GM21723 (cell line): ENCODE measurements around the gene SEMA3B.
A peak's percentile ranks its signal among the peaks of the same experiment; 100 is the strongest.
"Not testable (repeated sequence)": the region's sequence is repeated elsewhere in the genome, so short reads cannot be mapped to it uniquely, and the experiment has no call there.

Experiments
- ATAC-seq: cut with Tn5 transposase; IDR thresholded peaks from one replicate; pipeline ENCODE4 v1.9.1; 2021; ENCODE audit warnings: mild to moderate bottlenecking, moderate library complexity; ENCODE audit not compliant: unreplicated experiment

Gene SEMA3B

DNA sequence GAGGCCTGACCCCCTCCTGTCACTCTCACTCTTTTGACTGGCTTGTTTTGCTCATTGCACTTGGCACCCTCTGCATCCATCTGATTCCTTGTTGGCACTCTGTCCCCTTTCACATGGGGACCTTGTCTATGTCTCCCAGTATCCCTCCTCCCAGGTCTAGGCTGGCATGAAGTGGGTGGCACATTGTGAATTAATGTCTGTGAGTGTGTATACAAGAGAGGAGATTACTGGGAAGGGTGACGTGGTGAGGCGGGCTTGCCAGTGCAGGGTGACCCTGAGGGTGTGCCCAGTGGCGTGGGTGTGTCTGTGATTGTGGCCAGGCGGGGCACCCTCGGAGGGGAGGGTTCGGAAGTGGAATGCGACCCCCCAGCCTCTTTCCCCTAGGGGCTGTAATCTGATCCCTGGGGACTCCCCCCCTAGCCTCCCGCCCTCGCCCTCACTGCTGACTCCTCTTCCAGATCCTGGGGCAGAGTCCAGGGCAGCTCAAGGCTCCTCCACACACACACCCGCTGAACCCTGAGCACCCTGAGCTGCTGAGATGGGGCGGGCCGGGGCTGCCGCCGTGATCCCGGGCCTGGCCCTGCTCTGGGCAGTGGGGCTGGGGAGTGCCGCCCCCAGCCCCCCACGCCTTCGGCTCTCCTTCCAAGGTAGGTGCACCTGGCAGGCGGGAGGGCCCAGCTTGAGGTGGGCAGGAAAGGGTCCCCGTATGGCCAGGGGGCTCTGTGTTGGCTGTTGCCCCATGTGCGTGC lies at the start of gene SEMA3B:
Gene SEMA3B, plus strand, starts transcription at position 445 of the 749 bp plus-strand sequence. Its CDS starts 94 bp downstream, at position 539.
- ATAC-seq, result no peak

GRCh38 chr3:50219285-50219684 lies 49.7 kb upstream of the SEMA3B start:
- ATAC-seq, result no peak

GRCh38 chr3:50220109-50220508 lies 48.8 kb upstream of the SEMA3B start:
- no peak for ATAC-seq

DNA sequence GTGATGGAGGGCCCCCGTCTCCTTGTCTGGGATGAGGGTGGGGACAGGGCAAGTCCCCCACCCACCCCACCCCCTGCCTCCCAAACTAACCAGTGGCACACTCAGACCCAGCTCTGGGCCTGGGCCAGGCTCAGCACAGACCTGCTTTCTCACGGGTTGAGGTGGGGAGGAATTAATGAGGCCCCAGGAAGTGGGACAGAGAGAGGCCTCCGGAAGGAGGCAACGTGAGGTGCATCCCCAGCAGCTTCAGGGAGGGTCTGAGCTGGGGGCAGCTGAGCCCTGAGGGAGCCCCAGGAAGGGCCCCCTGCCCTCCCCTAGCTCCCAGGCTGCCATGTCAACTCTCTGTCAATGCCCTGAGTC lies 47.9 kb upstream of the SEMA3B start:
- no peak for ATAC-seq

GRCh38 chr3:50221411-50222168 lies 47.4 kb upstream of the SEMA3B start:
- no peak for ATAC-seq

DNA sequence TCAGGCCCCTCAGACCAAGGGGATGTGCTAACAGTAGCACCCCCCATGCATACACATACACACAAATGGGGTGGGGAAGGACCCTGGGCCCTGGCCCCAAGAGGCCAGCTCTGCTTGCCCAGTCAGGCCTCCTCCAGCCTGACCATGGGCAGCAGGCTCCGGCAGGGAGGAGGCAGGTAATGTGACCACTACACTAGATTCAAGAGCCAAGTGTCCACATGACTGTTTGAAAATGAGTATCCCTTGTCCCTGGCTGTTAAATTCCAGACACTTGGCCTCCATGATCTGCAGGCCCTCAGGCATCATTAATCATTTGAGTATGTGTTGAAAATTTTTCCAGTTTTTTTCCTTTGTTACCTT lies 46.8 kb upstream of the SEMA3B start:
- ATAC-seq, result no peak

GRCh38 chr3:50224639-50225038 lies 44.3 kb upstream of the SEMA3B start:
- ATAC-seq, result no peak

GRCh38 chr3:50226888-50227389 lies 42.0 kb upstream of the SEMA3B start:
- ATAC-seq, result peak; percentile 10

DNA sequence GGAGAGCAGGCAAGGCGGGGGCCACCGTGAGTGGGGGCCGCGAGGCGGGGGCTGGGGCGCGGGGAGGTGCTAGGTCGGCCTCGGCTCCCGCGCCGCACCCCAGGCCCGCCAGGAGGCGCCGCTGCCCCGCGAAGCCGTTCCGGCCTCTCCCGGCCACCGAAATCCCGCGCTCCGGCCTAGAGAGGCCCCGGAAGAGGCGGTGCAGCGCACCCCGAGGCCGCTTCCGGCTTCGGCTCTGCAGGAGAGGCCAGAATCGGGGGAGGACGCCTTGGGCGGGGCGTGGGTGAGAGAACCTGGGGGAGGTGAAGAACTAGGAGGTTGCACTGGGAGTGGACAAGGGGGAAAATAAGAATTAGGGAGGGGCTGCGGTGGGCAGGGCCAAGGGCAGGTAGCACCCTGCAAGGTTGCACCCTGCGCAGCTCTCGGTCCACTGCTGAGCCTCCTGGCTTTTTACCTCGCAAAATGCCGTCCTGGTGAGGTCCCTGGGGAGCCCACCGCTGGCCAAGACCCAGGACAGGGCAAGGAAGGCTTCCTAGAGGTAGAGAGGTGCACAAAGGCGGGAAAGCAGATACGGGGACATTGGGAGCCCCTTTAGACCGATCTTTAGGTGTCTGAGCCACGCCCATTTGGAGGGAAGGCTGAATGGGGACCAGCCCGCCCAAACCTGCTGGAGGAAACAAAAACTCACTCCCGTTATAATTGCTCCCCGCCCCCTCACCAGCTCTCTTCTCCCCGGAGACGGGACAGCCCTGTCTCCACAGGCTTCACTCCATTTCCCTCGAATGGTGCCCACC lies 41.4 kb upstream of the SEMA3B start:
- peak; percentile 80 for ATAC-seq

GRCh38 chr3:50228184-50228763 lies 40.7 kb upstream of the SEMA3B start:
- not testable (repeated sequence) for ATAC-seq

- ATAC-seq, result no peak
These were observed 39.5 kb upstream of the SEMA3B start for GRCh38 chr3:50229490-50229889.

GRCh38 chr3:50230104-50230793 lies 38.7 kb upstream of the SEMA3B start:
- ATAC-seq, result no peak

- no peak for ATAC-seq
These were observed 38.2 kb upstream of the SEMA3B start for GRCh38 chr3:50230794-50231125.

- ATAC-seq, result no peak
These were observed 37.4 kb upstream of the SEMA3B start for GRCh38 chr3:50231581-50231980.

GRCh38 chr3:50232303-50232702 lies 36.6 kb upstream of the SEMA3B start:
- no peak for ATAC-seq

- ATAC-seq, result no peak
These were observed 35.8 kb upstream of the SEMA3B start for GRCh38 chr3:50233176-50233575.

- ATAC-seq, result peak; percentile 93
These were observed 33.0 kb upstream of the SEMA3B start, which contains the start of gene GNAI2 for GRCh38 chr3:50235716-50236483. GNAI2 (plus strand) TSS chr3:50236204; CDS start chr3:50236336, 132 bp downstream.

DNA sequence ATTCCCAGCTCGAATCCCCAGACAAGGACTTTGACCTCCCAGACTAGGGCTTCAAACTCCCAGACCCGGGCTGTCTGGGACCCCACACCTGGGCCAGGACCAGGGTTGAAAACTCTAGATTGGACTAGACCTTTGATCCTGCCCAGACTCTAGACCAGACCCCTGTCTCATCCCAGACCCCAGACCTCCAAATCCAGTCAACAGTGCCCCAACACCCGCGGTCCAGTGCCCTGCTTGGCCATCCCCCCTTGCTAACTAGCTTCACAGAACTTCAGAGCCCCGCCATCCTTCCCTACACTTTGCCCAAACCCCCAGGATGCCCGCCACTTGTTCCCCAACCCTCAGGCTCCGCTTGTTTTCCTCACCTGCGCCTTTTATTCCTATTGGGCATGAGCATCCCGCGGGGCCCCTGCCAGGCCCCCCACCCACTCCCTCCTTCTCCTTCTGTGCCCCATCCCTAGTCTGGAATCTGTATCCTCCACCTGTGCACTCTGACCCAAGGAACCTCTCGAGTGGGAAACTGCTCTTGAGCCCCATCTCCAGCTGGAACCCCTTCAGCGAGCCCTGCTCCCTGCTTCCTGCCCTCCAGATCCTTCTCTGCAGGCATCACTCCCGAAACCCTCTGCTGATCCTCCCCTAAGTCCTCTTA lies 32.3 kb upstream of the SEMA3B start:
- ATAC-seq, result no peak

DNA sequence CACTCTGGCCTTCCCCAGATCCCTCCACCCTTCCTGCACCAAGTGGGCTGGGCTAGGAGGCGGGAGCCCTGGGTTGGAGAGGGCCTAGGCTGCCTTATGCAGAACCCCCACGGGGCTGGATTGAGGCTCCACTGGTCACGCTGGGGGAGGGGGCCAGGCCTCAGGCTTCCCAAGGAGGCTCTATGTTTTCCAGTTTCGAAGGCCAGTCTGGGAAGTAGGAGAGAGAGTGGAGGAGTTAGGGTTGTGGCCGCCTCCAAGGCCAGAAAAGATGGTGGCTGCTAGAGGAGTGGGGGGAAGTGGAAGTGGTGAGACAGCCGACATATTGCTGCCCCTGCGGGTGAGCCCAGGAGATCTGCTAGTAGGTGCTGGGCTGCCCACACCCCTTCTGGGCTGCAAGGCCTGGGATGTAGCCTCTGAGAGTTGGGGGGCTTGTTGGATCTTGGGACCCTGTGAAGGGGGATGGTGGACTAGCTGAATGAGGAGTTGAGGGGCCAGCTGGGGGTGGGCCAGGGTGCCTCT lies 31.8 kb upstream of the SEMA3B start:
- no peak for ATAC-seq
